SKM-1 treated with dmso at 0.1 percent for 144 hours (cell line): ENCODE measurements around the gene CLDN15.

ENCODE experiments used
- DNase-seq: peaks from one replicate; lab custom pipeline; 2025; ENCODE audit not compliant: unreplicated experiment; lab: John Stamatoyannopoulos, UW

CLDN15 gene

DNA sequence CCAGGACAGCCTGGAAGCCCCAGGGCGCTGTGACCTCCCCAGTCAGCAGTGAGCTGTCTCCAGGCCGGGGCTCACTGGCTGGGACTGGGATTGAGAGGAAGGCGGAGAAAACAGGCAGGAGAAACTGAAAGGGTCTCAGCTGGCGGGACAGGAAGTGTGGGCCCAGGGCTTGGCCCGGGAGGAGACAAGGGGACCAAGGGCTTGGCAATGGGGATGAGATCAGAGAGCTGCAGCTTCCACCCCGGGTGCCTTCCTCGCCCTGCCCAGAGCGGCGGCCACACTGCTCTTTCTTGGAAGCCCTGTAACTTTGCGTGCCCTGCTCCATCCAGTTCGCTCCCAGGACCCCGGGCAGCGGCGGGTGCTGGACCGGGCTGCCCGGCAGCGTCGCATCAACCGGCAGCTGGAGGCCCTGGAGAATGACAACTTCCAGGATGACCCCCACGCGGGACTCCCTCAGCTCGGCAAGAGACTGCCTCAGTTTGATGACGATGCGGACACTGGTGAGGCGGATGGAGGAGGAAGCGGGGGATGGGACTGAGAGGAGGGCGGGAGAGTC lies 15.2 kb downstream of the CLDN15 start:
- DNase-seq, result no peak

DNA sequence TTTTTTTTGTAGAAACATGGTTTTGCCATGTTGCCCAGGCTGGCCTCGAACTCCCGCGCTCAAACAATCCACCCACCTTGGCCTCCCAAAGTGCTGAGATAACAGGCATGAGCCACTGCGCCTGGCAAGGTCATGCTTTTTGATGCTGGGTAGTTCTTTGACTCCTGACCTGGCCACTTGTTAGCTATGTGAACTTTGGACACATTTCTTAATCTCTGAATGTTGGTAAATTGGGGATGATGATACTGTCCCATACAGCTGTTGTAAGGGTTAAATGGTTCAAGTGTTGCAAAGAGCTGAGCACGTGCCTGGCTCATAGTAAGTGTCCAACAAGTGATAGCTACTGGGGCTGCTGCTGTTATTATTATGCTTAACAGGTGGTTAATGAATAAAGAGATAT lies 17.3 kb downstream of the CLDN15 start:
- DNase-seq, result no peak

DNA sequence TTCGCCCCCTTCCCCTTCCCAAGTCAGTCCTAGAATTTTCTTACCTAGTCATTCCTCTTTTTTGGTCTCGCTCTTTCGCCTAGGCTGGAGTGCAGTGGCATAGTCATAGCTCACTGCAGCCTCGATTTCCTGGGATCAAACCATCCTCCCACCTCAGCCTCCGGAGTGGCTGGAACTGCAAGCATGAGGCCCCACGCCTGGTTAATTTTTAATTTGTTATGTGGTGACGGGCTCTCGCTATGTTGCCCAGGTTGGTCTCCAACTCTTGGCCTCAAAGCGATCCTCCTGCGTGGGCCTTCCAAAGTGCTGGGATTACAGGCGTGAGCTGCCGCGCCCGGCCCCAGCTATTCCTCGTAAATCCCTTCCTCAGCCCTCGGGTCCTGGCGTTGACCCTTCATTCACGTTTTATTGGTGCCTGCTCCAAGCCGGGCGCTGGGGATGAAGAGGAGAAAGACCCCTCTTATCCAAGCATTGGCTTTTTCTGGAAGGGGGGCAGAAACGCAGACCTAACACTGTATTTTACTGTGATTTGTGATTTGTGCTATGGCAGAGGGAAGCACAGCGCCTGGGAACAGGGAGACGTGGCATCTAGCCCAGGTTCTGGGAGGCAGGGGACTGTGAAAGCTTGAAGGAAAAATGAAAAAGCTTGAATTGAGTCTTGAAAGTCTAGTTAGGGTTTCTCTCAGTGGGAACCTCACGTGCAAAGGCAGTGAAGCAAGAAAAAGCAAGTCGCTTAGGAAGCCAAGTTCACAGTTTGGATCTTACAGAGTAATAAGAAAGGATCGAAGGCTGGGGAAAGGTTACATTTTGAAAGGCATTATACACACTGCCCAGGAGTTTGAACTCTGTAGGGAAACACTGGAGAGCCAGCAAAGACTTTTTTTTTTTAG lies 19.1 kb downstream of the CLDN15 start:
- no peak for DNase-seq

DNA sequence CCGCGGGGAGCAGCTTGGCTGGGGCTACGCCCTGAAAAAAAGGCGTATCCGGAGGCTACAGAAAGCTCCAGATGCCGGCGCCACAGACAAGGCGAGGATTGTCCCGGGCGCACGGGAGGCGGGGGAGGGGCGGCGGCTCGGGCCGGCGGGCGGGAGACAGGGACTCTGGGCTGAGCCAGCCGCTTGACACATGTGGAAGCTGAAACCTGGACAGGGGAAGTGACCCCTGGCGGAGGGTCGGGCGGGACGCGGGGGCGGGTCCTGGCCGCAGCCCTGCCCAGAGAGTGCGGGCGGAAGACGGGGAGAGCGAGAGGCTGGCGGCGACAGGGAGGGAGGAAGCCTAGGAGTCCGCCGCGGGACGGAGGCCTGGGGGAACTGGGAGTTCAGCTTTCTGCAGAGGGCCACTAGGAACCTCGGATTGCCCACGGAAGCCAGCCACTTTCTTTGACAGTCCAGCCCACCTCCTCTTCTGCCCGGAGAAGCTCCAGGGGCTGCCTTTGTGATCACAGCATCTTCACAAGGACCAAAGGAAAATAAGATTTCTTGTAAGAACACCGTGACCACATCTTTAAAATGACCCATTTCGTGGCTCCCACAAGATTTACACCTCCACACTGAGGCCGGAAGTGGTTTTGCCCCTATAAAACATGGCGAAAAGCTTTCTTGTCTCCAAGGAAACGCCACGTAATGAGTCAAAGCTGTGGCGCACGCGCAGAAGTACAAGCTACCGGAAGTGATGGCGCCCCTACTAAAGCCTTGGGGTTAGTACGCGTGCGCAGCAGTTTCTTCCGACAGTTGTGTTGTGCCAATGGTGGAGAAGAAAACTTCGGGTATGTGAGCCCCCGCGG lies 20.0 kb downstream of the CLDN15 start, which contains the start of the genes PLOD3 and ZNHIT1:
PLOD3 (minus strand) TSS at position 194 of the 848 bp plus-strand sequence. CDS start 307 bp downstream, outside the sequence.
ZNHIT1 (plus strand) TSS at position 778 of the 848 bp plus-strand sequence; CDS start at position 809, 31 bp downstream.
- peak; percentile 97 for DNase-seq

DNA sequence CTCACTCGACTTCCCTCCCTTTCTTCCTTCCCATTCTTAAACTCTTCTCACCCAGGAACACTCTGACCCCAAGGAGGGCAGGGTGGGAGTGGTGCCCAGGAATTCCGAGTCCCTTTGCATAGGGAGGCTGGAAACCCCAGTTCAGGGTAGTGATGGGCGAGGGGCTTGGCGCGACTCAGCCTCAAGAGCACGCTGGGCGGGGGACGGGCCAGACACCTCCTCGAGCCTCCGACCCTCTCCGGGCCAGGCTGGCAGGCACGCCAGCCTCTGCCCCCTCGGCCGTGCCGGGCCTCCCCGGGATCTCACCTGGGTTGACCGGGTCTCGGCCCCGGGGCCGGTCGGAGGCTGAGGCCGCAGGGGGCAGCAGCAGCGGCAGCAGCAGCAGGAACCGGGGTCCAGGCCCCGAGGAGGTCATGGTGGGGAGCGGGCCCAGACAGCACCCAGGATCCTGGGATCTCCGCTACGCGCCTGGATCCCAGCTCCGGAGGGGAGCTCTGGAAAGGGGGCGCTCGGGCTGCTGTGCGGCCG lies 20.7 kb downstream of the CLDN15 start:
- DNase-seq, result no peak

DNA sequence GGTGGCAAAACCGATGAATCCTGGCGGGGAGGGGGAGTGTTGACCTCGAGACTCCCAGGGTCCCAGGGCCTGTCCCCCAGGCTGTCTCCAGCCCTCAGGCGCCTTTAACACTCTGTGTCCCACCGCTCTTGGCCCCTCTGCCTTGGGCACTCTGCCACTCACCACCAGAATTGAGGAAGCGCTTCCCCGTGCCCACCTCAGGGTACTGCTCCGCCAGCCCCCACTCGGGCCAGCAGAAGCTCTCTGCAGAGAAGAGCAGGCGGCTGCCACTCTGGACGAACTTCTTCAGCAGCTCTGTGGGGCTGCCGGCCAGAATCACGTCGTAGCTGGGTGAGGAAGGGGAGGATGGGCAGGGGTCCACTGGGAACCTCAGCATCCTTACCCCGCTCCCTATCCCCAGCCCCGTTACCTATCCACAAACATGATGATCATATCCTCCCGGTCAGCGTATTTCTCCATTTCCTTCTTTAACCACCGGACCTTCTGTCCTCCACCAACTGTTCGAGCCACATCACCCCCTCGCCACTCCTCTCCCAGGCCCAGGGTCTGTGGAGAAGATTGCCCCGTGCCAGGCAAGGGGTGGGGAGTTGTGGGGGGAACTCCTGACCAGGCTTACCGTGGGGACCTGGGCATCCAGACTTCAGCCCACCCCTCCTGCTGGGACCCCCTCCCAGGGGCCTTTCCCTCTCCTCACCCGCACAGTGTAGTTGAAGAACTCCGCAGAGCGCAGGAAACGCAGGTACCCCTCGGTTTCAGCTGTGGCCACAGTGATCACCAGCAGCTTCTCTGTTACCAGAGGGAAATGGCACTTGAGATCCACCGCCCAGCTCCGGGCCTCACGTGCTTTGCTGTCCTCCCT lies 21.4 kb downstream of the CLDN15 start:
- DNase-seq, result no peak

DNA sequence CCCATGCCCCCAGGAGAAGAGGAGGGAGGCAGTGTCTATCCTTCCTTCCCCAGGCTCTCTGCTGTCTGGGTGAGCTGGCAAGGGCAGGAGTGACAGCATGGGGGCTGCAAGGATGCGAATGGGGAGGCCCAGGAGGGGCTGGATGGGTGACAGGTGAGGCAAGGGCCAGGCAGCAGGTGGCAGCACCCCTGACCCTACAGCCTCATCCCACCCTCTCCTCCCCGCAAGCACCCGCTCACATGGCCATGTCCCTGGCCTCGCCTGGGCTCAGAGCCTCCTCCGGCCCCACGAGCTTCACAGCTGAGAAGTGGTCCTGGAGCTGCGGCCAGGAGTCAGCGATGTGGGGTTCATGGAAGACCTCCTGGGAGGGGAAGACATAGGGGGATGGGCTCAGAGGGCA lies 25.6 kb downstream of the CLDN15 start:
- DNase-seq, result no peak

DNA sequence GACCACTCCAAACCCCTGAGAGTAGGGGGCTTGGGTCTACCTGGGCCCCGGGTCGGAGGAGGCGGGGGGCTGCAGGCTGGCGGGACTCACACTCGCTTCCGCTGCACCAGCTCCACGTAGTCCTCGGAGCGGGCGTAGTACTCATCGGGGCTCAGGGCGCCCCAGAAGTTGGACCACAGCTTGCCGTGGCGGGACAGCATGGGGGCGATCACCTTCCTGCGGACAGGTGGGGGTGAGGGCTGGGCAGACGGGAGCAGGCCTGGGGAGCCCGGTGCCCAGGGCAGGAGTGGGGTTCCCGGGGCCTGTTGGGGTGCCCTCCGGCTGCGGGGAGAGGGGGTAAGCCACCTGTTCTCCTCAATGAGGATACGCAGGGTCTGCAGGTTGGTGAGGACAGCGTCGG lies 26.1 kb downstream of the CLDN15 start:
- DNase-seq, result no peak

DNA sequence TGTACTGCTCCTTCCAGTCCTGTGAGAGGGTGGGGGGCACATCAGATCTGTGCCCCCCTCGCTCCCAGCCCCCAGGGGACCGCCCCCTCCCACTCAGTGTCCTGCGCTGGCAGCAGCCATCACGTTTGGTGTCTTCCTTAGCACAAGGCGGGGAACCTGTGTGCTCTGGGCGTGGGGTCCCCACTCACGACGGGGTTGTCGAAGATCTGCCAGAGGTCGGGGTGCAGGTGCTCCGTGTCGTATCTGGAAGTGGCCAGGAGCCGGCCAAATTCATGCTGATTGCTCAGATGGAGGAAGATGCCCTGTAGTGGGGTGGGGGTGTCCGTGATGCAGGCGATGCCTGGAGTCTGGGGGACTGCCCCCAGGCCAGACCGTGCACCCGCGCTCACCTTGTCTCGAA lies 27.5 kb downstream of the CLDN15 start:
- DNase-seq, result no peak

DNA sequence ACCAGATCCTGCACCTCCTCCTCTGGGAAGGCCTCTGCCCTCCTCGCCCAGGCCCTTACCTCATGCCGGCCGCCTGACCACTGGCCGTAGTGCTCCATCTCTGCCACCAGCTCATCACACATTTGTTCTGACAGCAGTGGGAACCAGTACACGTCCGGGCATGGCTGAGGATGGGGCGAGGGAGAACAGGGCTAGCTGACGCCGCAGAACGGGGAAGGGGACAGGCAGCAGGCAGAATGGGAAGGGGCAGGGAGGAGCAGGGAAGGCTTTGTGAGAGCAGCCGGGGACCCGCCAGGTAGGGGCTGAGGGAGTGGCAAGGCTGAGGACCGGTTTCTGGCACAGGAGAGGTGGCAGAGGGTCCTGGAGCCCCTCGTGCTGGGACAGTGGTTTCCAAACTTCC lies 28.8 kb downstream of the CLDN15 start:
- no peak for DNase-seq

DNA sequence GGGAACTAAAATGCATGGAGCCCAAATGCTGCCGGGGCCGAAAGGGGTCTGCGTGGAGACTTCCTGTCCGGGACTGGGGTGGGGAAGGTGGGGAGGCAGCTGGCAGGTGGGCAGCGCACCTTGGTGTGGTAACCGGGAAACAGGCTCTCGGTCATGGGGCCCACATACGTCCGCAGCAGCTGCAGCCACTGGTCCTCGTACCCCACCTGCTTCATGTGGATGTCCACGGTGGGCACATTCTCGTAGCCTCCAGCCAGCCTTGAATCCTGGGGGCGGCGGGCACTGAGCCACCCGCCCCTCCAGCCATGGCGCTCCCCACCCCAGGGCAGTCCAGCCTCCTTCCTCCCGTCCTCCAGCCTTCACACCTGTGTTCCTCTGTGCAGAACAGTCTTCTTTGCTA lies 30.1 kb downstream of the CLDN15 start:
- no peak for DNase-seq

DNA sequence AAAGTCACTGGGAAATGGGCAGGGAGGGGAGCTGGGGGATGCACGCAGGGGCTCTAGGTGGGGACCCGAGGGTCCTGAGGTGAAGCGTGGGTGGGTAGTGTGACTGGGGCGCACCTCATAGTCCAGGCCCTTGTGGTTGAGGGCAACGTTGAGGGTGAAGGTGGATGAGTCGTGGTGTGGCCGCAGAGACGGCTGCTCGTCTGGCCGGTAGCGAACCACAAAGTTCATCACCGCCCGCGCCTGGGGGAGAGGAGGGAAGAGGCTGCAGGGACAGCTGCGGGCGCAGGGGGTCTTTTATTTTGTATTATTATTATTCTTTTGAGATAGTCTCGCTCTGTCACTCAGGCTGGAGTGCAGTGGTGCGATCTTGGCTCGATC lies 30.9 kb downstream of the CLDN15 start:
- no peak for DNase-seq

DNA sequence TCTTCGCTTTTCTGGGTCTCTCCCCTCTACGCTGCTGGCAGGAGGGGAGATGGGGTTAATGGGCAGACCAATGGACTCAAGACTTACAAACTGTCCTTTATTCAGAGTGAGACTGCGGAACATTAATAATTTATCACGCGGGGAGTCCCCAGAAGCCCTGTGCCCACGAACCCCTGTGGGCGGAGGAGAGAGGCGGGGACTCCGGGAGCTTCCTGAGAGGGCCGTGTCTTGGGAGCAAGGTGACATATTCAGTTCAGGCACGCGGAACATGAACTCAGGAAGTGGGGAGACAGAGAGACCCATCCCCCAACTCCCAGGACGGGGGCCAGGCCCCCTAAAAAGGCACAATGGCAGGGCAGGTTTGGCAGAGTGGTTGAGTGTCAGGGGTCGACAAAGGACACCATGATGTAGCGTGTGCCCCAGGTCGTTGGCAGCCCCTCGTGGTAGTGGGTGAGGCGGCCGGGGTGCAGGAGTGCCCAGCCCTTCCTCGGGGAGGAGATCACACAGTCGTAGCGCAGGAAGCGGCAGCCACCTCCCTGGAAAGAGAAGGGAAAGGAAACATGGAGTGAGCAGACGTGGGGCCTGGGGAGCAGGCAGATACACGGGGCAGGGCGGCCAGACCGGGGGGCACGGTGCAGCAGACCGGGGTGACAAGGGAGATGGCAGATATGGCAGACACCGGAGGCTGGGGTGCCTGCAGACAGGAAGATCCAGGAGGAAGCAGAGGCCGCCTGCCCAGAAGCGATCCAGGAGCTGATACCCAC lies 31.5 kb downstream of the CLDN15 start:
- no peak for DNase-seq

DNA sequence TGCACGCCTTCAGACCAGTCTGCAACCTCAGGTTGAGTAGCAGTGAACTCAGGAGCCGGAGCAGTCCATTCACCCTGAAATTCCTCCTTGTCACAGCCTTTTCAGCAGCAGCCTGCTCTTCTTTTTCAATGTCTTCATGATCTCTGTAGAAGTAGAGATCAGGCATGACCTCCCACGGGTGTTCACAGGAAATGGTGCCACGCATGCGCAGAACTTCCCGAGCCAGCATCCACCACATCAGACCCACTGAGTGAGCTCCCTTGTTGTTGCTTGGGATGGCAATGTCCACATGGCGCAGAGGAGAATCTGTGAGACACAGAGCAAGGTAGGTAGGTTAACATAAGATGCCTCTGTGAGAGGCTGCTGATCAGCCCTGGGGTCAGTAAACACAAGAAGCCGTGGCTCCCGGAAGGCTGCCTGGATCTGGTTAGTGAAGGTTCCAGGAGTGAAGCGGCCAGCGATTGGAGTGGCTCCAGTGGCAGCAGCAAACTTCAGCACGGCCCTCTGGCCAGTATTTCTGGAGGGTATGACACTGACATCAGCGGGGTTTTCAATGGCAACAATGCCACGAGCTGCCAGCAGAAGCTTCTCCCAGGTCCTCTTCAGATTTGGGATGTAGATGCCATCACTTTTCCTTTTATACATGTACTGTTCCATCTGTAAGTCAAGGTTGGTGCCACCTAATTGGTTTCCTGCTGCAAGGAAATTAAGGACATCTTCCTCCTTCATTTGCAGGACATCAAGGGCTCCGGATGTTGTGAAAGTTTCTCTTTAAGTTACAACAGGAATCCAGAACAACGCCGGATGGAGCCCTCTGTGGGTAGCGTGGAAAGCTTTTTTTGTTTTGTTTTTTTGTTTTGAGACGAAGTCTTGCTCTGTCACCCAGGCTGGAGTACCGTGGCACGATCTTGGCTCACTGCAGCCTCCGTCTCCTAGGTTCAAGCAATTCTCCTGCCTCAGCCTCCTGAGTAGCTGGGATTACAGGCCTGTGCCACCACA lies 33.6 kb downstream of the CLDN15 start:
- DNase-seq, result peak; percentile 75

DNA sequence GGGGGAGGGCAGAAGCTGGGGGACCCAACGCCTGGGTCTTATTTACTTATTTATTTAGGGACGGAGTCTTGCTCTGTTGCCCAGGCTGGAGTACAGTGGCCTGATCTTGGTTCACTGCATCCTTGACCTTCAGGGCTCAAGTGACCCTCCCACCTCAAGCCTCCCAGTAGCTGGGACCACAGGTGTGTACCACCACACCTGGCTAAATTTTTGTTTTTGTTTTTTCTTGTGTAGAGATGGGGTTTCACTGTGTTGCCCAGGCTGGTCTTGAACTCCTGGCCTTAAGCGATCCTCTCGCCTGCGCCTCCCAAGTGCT lies 35.0 kb downstream of the CLDN15 start:
- no peak for DNase-seq

DNA sequence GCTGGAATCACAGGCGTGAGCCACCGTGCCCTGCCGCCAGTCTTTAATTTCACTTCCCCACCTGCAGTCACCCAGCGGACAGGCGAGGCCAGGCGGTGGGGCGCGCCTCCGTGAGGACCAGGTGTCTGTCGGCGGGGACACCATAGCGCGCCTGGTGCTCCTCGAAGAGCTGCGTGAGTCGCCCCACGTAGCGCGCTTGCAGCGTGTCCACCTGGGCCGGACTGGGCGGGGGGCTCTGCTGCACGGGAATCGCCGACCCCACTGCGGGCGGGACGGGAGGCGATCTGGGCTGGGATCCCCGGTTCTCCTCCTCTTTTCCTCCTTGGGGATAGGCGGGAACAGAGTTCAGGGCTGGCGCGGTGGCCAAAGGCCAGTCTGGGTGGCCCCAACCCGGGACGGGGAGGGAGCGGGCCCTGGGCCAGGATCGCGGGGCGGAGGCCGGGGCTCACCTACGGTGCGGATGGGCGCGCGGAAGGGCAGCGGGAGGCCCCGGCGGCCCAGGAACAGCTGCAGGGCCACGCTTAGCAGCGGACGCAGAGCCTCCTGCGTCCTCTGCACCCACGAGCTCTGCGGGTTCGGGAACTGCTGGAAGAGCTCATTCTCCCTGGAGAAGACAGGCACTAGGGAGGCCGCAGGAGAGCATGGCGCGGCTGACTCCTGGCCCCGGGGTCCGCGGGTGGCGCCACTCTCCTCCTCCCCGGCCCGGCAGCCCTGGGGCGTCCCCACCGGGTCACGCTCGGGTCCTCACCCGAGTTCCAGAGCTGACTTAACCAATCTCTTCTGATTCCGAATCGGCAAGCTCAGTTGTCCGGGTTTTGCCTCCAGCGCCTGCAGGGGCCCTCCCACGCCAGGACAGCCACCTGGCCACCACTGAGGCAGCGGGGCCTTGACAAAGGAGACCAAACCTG lies 35.7 kb downstream of the CLDN15 start:
- DNase-seq, result no peak

DNA sequence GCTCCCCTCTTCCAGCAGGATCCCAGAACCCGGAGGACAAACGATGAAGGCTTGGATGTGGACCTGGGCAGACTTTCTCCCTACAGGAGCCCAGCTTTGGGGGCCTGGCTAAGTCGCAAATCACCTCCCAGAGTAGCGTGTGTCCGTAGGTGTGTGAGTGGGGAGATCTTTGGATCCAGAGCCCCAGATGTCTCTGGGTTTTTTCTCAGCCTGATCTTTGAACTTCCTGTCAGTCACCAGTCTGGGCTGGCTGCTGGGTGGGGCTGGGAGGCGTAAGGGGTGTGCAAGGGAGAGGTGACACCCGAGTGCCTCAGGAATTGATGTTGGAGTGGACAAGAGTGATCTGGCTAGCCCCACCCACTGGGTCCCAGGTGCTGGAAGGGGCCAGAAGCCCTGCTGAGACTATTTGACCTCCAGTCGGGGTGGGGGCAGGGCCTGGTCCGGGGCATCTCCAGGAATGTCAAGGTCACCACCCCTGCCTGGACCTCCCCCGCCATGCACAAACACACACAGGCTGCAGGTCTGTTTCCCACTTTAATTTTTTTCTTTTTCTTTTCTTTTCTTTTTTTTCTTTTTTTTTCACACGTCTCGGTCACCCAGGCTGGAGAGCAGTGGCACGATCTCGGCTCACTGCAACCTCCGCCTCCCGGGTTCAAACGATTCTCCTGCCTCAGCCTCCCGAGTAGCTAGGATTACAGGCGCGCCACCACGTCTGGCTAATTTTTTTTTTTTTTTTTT lies 36.6 kb downstream of the CLDN15 start, which contains the start of gene MOGAT3:
MOGAT3 (minus strand) TSS at position 175 of the 738 bp plus-strand sequence. CDS start 182 bp downstream, outside the sequence.
- DNase-seq, result no peak
